NCI-H1436 treated with DMSO at 0.1 percent for 48 hours (cell line): ENCODE measurements around the gene MITF.
"Not testable (repeated sequence)": the region's sequence is repeated elsewhere in the genome, so short reads cannot be mapped to it uniquely, and the experiment has no call there.

Experiments
- DNase-seq: peaks from one replicate; lab custom pipeline; 2025; lab: John Stamatoyannopoulos, UW

The MITF gene

GRCh38 chr3:69787436-69788168 lies 48.3 kb downstream of the MITF start:
- DNase-seq: no peak

- no peak for DNase-seq
Measured at GRCh38 chr3:69791106-69791505, 51.8 kb downstream of the MITF start.

DNA sequence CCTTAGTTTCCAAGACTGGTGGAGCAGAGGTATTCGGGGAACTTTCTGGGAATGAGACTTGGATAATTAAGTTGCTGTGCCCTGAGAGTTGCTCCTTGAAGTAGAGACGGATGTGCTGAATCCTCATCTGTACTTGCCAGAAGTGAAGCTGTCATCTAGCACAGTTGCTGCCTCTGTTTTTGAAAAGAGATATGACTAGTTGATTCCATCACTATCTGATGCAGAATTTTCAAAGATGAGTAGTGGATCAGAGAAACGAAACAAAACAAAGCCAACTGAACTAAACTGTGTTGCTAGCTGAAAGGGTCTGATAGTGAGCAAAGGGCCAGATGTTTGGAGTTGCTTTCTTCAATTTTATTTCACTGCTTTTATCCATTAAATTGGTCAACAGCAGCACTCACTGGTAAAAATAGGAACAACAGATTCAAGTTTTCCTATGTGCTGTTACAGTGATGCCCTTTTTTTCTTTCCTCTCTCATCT lies 52.7 kb downstream of the MITF start:
- DNase-seq: no peak

DNA sequence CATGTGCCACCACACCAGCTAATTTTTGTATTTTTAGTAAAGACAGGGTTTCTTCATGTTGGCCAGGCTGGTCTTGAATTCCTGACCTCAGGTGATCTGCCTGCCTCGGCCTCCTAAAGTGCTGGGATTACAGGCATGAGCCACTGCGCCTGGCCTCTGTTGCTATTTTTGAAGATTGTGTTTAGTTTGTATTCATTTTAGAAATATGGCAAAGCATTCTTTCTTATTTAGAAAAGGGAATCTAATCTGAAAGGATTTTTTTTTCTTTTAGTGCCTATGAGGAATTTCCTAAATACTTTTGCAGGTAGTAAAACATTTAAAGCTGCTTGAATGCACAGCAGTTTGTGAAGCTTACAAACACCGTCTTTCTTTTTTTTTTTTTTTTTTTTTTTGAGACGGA lies 56.9 kb downstream of the MITF start:
- DNase-seq: not testable (repeated sequence)

GRCh38 chr3:69803681-69804270 lies 64.5 kb downstream of the MITF start:
- no peak for DNase-seq

- DNase-seq: no peak
Measured at GRCh38 chr3:69805491-69805890, 66.2 kb downstream of the MITF start.

DNA sequence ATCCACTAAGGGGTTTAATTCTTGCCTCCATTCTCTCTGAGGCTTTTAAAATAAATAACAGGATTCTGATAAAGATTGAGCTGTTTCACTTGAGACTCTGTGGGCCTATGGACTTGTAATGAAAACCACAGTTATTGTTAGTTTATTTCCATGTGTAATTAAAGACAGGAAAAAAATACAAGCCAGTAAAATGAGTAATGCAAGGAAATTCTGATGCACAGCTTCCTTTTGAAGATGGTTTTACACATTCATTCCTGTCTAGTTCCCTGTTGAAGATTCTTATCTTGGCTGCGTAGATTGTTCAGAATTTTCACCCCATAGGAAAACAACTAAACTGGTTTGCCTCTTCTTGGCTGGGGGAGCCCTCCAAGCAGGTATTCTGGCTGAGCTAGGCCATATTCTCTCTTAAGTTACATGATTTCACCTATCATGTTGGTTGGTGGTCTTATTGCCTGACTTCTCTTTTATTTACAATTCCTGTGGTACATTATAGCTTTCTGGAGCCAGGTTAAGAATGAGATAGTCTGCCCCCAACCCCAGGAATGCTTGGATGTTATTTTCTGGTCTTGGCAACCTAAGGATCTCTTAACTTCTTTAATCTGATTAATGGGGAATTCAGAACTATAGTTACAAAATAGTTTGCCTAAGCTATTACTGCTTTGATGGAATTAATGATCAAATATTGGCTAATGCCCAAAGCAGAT lies 67.6 kb downstream of the MITF start:
- no peak for DNase-seq

GRCh38 chr3:69807674-69808073 lies 68.4 kb downstream of the MITF start:
- no peak for DNase-seq

GRCh38 chr3:69809076-69809835 lies 70.0 kb downstream of the MITF start:
- no peak for DNase-seq

DNA sequence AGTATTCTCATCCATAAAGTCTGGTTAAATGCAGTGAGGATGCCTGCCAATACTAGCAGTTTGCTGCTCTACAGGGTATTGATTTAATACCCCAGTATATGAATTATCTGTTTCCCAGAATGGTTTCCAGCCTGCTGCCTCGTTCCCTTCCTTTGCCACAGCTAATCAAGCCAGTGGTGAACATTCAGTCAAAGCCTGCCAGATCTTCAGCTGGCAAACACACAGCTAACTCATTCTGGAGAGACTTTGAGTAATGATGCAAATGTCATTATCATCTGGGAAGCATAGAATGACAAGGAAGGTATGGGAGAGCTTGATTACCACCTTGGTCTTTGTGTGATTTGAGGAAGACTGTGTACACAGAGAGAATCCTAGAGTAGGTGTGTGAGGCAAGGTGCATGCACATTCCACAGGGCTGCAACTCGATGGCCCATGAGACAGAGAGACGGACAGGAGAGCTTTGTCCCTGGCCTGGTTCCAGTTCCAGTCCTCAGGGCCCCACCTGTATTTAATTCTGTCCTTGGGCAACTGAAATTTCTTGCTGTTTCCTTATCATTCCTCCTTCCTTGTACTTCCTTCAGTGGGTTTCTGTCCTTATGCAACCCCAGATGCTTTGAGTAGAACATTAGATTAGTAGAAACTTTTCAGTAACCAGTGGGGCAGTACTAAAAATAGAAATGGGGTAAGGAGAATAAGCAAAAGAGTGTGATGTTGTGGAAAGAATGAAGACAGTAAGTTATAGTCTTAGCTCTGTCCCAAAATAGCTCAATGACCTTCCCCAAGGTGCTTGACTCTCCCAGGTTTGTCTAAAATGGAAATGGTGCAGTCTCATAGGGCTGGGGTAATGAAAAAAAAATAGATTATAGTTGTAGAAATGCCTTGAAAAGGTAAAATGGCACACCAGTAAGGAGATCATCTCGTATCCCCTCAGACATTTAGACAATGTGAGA lies 72.5 kb downstream of the MITF start:
- DNase-seq: no peak

DNA sequence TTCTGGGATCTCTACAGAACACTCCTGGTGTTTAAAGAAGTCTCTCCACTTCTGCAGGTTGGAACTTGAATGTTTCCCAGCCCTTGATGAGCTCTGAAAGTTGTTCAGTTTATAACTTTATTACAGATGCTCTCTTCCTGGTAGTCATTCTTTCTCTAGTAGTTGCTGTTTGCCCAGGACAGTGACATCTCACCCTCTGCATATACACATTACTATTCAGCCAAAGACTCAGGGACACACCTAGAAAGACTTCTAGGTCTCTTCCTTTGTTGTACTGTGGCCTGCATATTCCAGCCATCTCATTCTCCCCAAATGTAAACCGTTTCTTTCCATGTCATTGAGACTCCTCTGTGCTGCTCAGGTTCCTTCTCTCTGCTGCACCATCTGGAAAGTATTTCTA lies 76.7 kb downstream of the MITF start:
- DNase-seq: no peak

- DNase-seq: no peak
Measured at GRCh38 chr3:69817988-69818387, 78.7 kb downstream of the MITF start.

DNA sequence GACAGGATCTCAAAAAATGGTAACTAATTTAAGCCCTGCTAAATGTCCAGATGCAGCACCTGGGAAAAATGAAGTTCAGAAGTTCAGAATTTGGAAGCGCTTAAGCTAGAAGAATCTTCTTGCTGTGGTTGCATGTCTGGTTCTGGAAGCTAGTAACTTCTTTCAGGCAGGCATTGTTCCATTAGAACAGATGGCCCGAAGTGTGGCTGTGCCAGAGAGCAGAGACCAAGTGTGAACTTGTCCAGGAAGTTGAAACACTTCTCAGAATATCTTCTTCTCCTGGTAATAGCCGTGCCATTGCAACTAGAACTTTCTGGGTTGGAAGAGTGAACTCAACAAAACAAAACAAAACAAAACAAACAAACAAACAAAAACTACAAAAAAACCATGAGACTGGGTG lies 80.0 kb downstream of the MITF start:
- DNase-seq: no peak

DNA sequence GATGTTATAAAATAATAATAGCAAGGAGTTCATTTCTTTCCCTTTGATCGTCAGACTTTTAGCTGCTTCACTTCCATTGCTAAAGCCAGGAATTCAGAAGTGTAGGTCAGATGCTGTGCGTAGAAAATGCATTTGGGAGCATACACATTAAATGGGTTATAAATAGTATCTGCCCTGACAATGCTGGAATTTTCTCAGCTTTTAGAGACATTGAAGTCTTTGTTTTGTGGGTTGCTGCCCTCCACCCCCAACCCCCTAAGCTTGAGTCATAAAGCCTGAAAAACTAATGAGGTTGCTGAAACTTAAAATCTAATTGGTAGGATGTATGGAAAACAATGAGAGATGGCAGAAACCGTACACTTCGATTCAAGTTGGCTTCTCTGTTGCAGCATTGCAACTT lies 81.9 kb downstream of the MITF start:
- DNase-seq: no peak

DNA sequence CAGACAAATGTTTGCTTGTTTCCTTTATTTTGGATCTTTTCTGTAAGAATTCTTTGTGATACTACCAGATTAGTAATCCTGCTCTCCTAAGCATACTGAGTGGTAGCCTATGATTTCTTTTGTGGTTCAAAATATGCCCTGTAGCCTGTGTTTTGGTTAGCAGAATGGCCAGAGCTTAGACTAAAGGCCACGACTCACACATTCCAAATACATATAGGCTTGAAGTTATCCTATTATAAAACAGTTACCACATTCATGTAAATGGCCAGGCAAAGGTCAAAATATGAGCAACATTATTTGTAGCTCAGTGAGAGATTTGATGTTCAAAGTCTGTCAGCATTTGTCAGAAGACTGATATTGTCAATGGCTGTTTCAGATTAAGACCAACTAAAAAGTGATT lies 84.5 kb downstream of the MITF start:
- DNase-seq: no peak

GRCh38 chr3:69825446-69825845 lies 86.2 kb downstream of the MITF start:
- DNase-seq: no peak

GRCh38 chr3:69827127-69827526 lies 87.9 kb downstream of the MITF start:
- DNase-seq: no peak

GRCh38 chr3:69828817-69829216 lies 89.6 kb downstream of the MITF start:
- no peak for DNase-seq

GRCh38 chr3:69830147-69830546 lies 90.9 kb downstream of the MITF start:
- DNase-seq: no peak

DNA sequence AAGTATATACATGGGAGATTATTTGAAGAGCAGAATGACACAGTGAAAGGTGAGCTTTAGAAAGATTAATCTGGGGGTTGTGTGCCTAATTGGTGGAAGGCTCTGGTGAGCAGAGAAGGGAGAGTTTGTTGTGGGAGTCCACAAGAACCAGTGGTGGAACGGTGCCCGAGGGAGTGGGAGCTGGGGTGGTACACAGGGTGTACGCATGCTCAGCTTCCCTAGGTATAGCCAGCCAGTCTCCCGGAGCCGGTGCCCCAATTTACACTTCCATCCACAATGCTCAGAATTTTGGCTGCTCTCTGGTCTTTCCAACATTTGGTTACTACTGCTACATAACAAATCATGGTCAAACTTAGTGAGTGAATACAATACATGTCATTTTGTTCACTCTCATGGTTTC lies 92.5 kb downstream of the MITF start:
- no peak for DNase-seq

DNA sequence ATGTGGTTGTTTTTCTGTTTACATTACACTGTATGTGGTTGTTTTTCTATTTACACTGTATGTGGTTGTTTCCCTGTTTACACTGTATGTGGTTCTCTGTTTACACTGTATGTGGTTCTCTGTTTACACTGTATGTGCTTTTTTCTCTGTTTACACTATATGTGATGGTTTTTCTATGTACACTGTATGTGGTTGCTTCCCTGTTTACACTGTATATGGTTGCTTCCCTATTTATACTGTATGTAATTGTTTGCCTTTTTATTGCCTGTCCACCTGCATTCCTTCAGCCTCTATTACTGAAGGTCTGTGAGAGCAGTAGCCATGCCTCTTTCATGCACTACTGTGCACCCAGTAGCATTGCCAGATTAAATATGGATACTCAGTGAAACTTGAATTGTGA lies 94.3 kb downstream of the MITF start:
- no peak for DNase-seq
